Measurements from ENCODE around the gene KIF11. TPM values are rescaled to one million over a fixed set of nuclear protein-coding genes. Genes with fewer than 3 reads are reported as not detected.

Gene KIF11
- total and polyA plus RNA-seq, 2 of the 4 experiments (the other 2 are of a cell fraction): 8.8 to 18.3 TPM

DNA sequence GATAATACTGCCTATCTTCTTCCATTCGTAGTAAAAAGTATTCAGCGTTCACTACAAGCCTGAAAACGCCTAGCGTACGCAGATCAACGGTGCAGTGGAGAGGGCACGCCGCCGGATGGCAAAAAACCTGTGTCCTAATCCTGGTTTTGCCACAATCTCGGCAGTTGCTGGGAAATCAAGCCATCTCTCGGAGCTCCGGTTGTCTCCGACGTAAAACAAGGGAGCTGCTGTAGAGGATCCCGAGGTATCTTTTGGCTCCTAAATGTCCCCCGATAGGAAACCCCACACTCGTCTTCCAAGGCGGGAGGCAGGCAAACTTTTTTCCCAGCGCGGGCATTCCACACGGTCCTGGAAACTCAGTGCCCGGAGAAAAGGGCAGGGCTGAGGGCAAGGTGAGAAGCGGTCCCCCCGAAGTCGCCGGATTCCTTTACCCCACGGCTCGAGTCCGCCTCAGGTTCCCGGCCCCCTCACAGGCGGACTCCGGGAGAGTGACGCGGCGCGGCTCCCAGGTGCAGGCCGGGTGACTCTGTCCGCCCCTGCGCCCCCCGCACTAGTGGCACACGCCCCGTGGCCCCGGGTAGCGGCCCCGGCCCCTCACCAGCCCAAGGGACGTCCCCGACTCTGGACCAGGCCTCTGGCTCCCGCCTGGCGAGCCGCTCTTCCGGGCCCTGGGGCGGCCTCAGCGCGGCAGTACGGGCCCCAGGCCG, 19.7 kb upstream of the KIF11 start:
- Histone ChIP-seq H3K9me3 (ENCODE audit: control insufficient read depth, insufficient read depth, low read length) (no peaks in the 10 kb centered on the region), H3K9me1 (ENCODE audit: insufficient read depth, low read length) (peaks cover 7% of the 10 kb centered on the region), H2BK5ac (ENCODE audit: low read depth, low read length, poor library complexity, severe bottlenecking) (peak overlapping the region; percentile 83), H4K20me1 (ENCODE audit: insufficient read depth, low read length) (peaks cover 23% of the 10 kb centered on the region), H3K27me3 (ENCODE audit: control insufficient read depth, insufficient read depth, low read length) (no peaks in the 10 kb centered on the region), H3K18ac (ENCODE audit: low read depth, low read length) (peak overlapping the region; percentile 1), H3K4ac (ENCODE audit: low read depth, low read length) (peak overlapping the region; percentile 80), H3K56ac (ENCODE audit: extremely low read depth, insufficient read depth, low read length) (peak overlapping the region; percentile 86), H2BK20ac (ENCODE audit: low read depth, low read length) (0 out of 2 replicates have a peak overlapping the region, but pooled peaks have one; percentile 12), H3K4me3 (ENCODE audit: insufficient read depth, low read depth, low read length) (peak overlapping the region; percentile 70), H2BK120ac (ENCODE audit: low read depth, low read length) (peak overlapping the region; percentile 60), H2AK9ac (replicated peaks; ENCODE audit: low read depth, low read length, poor library complexity) (peak overlapping the region; percentile 88), H3K4me2 (ENCODE audit: low read depth, low read length) (peak overlapping the region; percentile 89), H3K14ac (replicated peaks; ENCODE audit: low read depth, low read length) (peak overlapping the region; percentile 41), H2AFZ (replicated peaks; ENCODE audit: low read length, poor library complexity) (peak overlapping the region; percentile 99), H4K8ac (ENCODE audit: low read depth in 2 of 2, low read length in 2 of 2) (peak overlapping the region; percentile 63 to 77), H3K9ac (ENCODE audit: low read depth, low read length) (peak overlapping the region; percentile 74), H3K27ac (ENCODE audit: insufficient read depth, low read length) (peak overlapping the region; percentile 91), H3K23ac (ENCODE audit: low read depth, low read length) (peak overlapping the region; percentile 89), H2BK15ac (ENCODE audit: low read depth, low read length) (peak overlapping the region; percentile 1; the same call in 1 of the 3 replicates), H4K5ac (ENCODE audit: low read depth, low read length) (peak overlapping the region; percentile 25), H3K4me1 (ENCODE audit: control insufficient read depth, insufficient read depth, low read length) (peaks cover 4% of the 10 kb centered on the region), H2AK5ac (ENCODE audit: low read depth, low read length) (peak overlapping the region; percentile 79; the same call in 1 of the 2 replicates), H3K79me1 (ENCODE audit: low read depth in 1 of 2, low read length in 2 of 2) (peaks cover 10 to 41% of the 10 kb centered on the region in 2 experiments), H4K91ac (ENCODE audit: insufficient read depth, low read depth, low read length) (peak overlapping the region; percentile 37), H3K36me3 (ENCODE audit: control insufficient read depth, insufficient read depth, low read length) (no peaks in the 10 kb centered on the region)
- BruUV-seq (replicated peaks): no TSS peak
- dilution Hi-C loops (cut with HindIII; ENCODE audit: low sequenced_read_pairs, unreplicated experiment) (no loop called here), in situ Hi-C loops (cut with MboI; ENCODE audit: low sequenced_read_pairs) (no loop called here), intact Hi-C loops (cut with micrococcal nuclease) (loop anchor here (2.0 to 10.0 kb wide), 3 partner anchors 28 to 488 kb away; no protein-coding TSS in a partner anchor)
- ATAC-seq (ENCODE audit: low read depth) (peak; percentile 16), DNase-seq (peak; percentile 36)
- ChIA-PET POLR2A (ENCODE audit: unreplicated experiment) (interaction anchor here (1.0 kb wide), 1 partner anchor 40 kb away, joined by 3 read pairs; no protein-coding TSS in a partner anchor), CTCF (interaction anchor here (0.6 to 4.0 kb wide), 5 partner anchors 18 to 83 kb away, joined by 3 to 20 read pairs (median 7); no protein-coding TSS in a partner anchor)
- no peak for TF ChIP-seq SMC3 (IDR thresholded peaks at IDR 0.05; ENCODE audit: low read depth, low read length)
- TF ChIP-seq, protein P1, sequence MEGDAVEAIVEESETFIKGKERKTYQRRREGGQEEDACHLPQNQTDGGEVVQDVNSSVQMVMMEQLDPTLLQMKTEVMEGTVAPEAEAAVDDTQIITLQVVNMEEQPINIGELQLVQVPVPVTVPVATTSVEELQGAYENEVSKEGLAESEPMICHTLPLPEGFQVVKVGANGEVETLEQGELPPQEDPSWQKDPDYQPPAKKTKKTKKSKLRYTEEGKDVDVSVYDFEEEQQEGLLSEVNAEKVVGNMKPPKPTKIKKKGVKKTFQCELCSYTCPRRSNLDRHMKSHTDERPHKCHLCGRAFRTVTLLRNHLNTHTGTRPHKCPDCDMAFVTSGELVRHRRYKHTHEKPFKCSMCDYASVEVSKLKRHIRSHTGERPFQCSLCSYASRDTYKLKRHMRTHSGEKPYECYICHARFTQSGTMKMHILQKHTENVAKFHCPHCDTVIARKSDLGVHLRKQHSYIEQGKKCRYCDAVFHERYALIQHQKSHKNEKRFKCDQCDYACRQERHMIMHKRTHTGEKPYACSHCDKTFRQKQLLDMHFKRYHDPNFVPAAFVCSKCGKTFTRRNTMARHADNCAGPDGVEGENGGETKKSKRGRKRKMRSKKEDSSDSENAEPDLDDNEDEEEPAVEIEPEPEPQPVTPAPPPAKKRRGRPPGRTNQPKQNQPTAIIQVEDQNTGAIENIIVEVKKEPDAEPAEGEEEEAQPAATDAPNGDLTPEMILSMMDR (conservative IDR thresholded peaks at IDR 0.05; ENCODE audit: low read depth, low read length): peak; percentile 18; the same call in 1 of the 2 replicates
- peak; percentile 71; the same call in 1 of the 2 replicates for TF ChIP-seq POLR2A (IDR thresholded peaks at IDR 0.05; ENCODE audit: low read depth, low read length)
- WGBS, 2 experiments (ENCODE audit: extremely low coverage in 2 of 2, insufficient read length in 1 of 2): 1% methylated on average over 23 of the region's 56 CpGs; no CpG with 5 or more reads in 1 of the 2 experiments
